BLaER1 treated with 17β-estradiol and CSF1 and Interleukin-3, amounts not matched to agents 10 nM and 100 nM (cell line): ENCODE results near the gene OR1F1.

Source experiments
- H3K27ac ChIP-seq, 11 experiments: shearing (Covaris generic); formaldehyde crosslinking; 2 replicates each; pipeline ENCODE4 v1.8.1; 2022
- H3K27me3 ChIP-seq, 11 experiments: shearing (Covaris generic); formaldehyde crosslinking; 2 replicates each; pipeline ENCODE4 v1.8.1; 2022
- H3K36me3 ChIP-seq, 11 experiments: shearing (Covaris generic); formaldehyde crosslinking; 2 replicates each; pipeline ENCODE4 v1.8.1; 2022
- H3K4me1 ChIP-seq, 10 experiments: shearing (Covaris generic); formaldehyde crosslinking; 2 replicates each; pipeline ENCODE4 v1.8.1; 2022
- H3K4me2 ChIP-seq, 11 experiments: shearing (Covaris generic); formaldehyde crosslinking; 2 replicates each; pipeline ENCODE4 v1.8.1; 2022
- H3K4me3 ChIP-seq, 10 experiments: shearing (Covaris generic); formaldehyde crosslinking; 2 replicates each; pipeline ENCODE4 v1.8.1; 2022
- H3K9ac ChIP-seq, 11 experiments: shearing (Covaris generic); formaldehyde crosslinking; 2 replicates each; pipeline ENCODE4 v1.8.1; 2022
- H3K9me3 ChIP-seq, 11 experiments: shearing (Covaris generic); formaldehyde crosslinking; replicated peaks in 1 of 11; 2 replicates each; pipeline ENCODE4 v1.8.1; 2022
- H4K20me1 ChIP-seq, 11 experiments: shearing (Covaris generic); formaldehyde crosslinking; 2 replicates each; pipeline ENCODE4 v1.8.1; 2022
- Cebpa-rat ChIP-seq, 11 experiments: shearing (Covaris generic); IDR thresholded peaks; 2 replicates each; pipeline ENCODE4 v1.8.1; 2022

The OR1F1 gene

DNA sequence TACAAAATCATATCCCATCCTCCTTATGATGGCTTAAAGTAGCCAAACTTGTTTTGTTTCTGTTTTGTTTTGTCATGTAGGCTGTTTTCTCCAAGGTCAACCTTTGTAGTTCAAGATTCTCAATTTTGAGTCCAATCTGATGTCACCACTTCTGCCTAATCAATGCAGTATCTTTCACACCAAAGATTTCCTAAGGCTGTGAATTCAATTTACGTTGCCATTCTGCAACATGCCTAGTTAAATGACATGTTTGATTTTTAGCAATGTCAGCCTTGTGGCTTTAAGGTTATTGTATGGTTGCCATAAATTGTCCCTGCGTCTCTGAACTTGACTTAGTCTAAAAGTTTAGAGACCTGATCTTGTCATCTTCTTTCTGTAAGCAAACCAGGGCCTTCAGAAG, 32.8 kb upstream of the OR1F1 start:
- peaks cover 11 to 45% (median 37%) of the 10 kb centered on the region in 10 experiments for H3K4me1 ChIP-seq
- H3K4me2 ChIP-seq, result no peak overlapping the region
- H3K9me3 ChIP-seq, result peaks cover 0 to 20% (median 0%) of the 10 kb centered on the region in 11 experiments; a peak in 7 of 22 replicates
- peaks cover 0 to 97% (median 96%) of the 10 kb centered on the region in 11 experiments; a peak in 20 of 22 replicates for H3K27me3 ChIP-seq
- no peak for TF ChIP-seq Cebpa-rat (IDR thresholded peaks at IDR 0.05)
- peaks cover 0 to 22% (median 3%) of the 10 kb centered on the region in 11 experiments; a peak in 6 of 22 replicates for H4K20me1 ChIP-seq
- H3K4me3 ChIP-seq, result no peak overlapping the region
- H3K27ac ChIP-seq, result no peak overlapping the region
- H3K9ac ChIP-seq, result no peak overlapping the region
- no peaks in the 10 kb centered on the region for H3K36me3 ChIP-seq

DNA sequence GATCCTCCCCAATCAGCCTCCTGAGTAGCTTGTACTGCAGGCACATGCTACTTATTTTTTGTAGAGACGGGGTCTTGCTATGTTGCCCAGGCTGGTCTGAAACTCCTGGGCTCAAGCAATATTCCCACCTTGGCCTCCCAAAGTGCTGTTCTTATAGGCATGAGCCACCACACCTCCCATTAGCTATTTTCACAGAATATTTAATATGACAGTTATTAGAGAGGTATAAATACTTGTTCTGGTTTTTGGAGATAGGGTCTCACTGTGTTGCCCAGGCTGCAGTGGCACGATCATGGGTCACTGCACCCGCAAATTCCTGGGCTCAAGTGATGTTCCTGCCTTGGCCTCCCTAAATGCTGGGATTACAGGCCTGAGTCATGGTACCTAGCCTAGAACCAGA, 32.0 kb upstream of the OR1F1 start:
- peaks cover 18 to 48% (median 42%) of the 10 kb centered on the region in 10 experiments for H3K4me1 ChIP-seq
- TF ChIP-seq Cebpa-rat (IDR thresholded peaks at IDR 0.05), result no peak
- peaks cover 0 to 18% (median 3%) of the 10 kb centered on the region in 11 experiments; a peak in 6 of 22 replicates for H4K20me1 ChIP-seq
- H3K4me3 ChIP-seq, result no peak overlapping the region
- peaks cover 0 to 20% (median 0%) of the 10 kb centered on the region in 11 experiments; a peak in 7 of 22 replicates for H3K9me3 ChIP-seq
- no peak overlapping the region for H3K9ac ChIP-seq
- H3K27me3 ChIP-seq, result peaks cover 0 to 97% (median 95%) of the 10 kb centered on the region in 11 experiments; a peak in 20 of 22 replicates
- no peak overlapping the region for H3K27ac ChIP-seq
- no peak overlapping the region for H3K4me2 ChIP-seq
- no peaks in the 10 kb centered on the region for H3K36me3 ChIP-seq

DNA sequence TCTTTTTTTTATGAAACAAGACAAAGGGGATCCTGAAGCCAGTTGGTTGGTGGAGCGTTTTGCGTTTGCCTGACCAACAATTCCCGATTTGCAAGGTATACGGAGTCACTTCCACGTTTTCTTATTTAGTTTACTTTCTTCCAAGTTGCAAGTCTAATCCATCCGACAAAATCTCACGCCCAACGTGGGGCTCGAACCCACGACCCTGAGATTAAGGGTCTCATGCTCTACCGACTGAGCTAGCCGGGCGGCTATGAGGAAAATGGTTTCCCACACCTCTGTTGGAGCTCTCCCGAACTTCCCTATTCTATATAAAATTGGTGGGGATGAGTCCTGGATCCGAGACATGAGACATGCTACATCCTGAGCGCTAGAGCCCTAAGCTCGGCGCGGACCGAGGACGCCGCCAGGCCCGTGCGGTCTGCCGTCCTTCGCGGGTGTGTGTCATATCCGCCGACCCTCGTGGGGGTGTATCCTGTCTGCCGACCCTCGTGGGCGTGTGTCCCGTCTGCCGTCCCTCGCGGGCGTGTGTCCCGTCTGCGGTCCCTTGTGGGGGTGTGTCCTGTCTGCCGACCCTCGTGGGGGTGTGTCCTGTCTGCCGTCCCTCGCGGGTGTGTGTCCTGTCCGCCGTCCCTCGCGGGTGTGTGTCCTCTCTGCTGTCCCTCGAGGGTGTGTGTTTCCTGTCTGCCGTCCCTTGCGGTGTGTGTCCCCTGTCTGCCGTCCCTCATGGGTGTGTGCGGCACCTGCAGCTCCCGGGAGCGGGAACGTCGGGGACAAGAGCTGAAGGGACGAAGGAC, 30.6 kb upstream of the OR1F1 start:
- Histone ChIP-seq H3K4me2 (peak overlapping the region; percentile 83 to 100 (median 98)), H3K36me3 (no peaks in the 10 kb centered on the region), H4K20me1 (peaks cover 0 to 14% (median 3%) of the 10 kb centered on the region in 11 experiments; a peak in 5 of 22 replicates), H3K9ac (peak overlapping the region; percentile 51 to 84 (median 80); a peak in 20 of 22 replicates), H3K27me3 (peaks cover 0 to 89% (median 81%) of the 10 kb centered on the region in 11 experiments; a peak in 21 of 22 replicates), H3K4me3 (peak overlapping the region; percentile 59 to 78 (median 67)), H3K4me1 (peaks cover 19 to 43% (median 36%) of the 10 kb centered on the region in 10 experiments), H3K27ac (peak overlapping the region in 8 of 11 experiments; percentile 40 to 69 (median 58); a peak in 9 of 22 replicates), H3K9me3 (peaks cover 0 to 20% (median 0%) of the 10 kb centered on the region in 11 experiments; a peak in 7 of 22 replicates)
- TF ChIP-seq Cebpa-rat (IDR thresholded peaks at IDR 0.05), result no peak

DNA sequence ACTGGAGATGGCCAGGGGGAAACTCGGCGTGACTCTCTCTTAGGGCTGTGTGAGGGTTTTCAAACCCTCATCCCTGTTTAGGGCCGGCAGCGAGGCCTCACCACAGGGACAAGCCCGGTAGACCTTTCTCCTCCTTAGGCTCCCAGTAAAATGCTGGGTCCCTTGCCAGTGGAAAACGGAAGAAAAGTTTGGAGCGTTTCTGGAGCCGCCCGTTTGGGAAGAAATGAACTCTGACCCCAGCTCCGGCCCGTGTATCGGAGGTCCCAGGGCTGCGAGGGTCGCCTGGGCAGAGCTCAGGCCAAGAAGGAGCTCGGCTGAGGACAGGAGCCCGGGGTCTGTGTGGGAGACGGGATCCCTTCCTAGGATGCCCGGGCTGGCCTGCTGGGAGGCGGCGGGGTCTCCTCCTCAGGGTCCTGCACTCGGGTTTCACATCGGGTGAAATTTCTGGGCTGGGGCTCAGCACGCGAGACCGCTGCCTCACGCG, 29.9 kb upstream of the OR1F1 start:
- no peak for TF ChIP-seq Cebpa-rat (IDR thresholded peaks at IDR 0.05)
- Histone ChIP-seq H3K9ac (peak overlapping the region; percentile 51 to 84 (median 80)), H3K27ac (peak overlapping the region; percentile 26 to 69 (median 55); a peak in 19 of 22 replicates), H4K20me1 (peaks cover 0 to 13% (median 3%) of the 10 kb centered on the region in 11 experiments; a peak in 5 of 22 replicates), H3K4me2 (peak overlapping the region; percentile 83 to 100 (median 98)), H3K27me3 (peaks cover 0 to 83% (median 75%) of the 10 kb centered on the region in 11 experiments; a peak in 21 of 22 replicates), H3K4me3 (peak overlapping the region; percentile 59 to 78 (median 67)), H3K9me3 (peaks cover 0 to 20% (median 0%) of the 10 kb centered on the region in 11 experiments; a peak in 7 of 22 replicates), H3K4me1 (peaks cover 19 to 41% (median 35%) of the 10 kb centered on the region in 10 experiments), H3K36me3 (no peaks in the 10 kb centered on the region)

DNA sequence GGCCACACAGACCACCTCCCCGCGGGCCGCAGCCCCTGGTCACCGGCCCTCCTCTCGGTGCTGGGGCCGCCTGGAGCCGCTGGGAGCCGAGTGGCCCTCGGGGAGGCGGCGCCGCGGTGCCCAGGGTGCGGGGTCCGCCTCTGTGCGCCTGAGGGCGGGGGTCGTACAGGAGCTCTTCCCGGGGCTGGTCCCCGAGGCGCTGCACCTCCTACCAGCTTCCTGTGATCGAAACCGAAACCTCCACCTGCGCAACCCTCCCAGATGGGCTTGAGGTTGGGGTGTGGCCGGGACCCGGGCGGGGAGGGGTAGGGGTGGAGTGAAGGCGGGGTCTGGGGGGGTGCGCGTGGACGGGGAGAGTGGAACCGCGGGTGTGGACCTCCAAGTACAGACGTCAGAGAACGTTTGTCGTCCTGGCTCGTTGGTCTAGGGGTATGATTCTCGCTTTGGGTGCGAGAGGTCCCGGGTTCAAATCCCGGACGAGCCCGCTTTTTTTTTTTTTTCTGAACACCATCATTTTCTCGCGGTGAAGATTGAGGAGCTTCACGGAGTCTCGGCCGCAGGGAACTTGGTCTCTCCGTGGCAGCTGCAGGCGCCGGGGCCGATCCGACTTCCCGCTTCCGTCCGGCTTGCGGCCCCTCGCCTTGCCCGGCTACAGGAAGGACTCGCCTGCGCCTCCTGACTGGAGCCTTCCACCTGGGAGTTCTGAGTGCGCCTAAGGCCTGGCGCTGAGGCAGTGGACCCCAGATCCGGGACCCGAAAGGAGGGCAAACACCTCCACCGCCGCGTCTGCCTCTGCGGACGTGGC, 29.3 kb upstream of the OR1F1 start:
- Histone ChIP-seq H3K9ac (peak overlapping the region; percentile 74 to 90 (median 82)), H3K27me3 (peaks cover 0 to 76% (median 72%) of the 10 kb centered on the region in 11 experiments; a peak in 21 of 22 replicates), H3K4me3 (peak overlapping the region; percentile 59 to 78 (median 67)), H3K27ac (peak overlapping the region; percentile 73 to 85 (median 79)), H3K36me3 (no peaks in the 10 kb centered on the region), H3K4me2 (peak overlapping the region; percentile 90 to 100 (median 99)), H3K9me3 (peaks cover 0 to 20% (median 0%) of the 10 kb centered on the region in 11 experiments; a peak in 7 of 22 replicates), H3K4me1 (peaks cover 19 to 47% (median 40%) of the 10 kb centered on the region in 10 experiments), H4K20me1 (peaks cover 0 to 13% (median 3%) of the 10 kb centered on the region in 11 experiments; a peak in 5 of 22 replicates)
- no peak for TF ChIP-seq Cebpa-rat (IDR thresholded peaks at IDR 0.05)

DNA sequence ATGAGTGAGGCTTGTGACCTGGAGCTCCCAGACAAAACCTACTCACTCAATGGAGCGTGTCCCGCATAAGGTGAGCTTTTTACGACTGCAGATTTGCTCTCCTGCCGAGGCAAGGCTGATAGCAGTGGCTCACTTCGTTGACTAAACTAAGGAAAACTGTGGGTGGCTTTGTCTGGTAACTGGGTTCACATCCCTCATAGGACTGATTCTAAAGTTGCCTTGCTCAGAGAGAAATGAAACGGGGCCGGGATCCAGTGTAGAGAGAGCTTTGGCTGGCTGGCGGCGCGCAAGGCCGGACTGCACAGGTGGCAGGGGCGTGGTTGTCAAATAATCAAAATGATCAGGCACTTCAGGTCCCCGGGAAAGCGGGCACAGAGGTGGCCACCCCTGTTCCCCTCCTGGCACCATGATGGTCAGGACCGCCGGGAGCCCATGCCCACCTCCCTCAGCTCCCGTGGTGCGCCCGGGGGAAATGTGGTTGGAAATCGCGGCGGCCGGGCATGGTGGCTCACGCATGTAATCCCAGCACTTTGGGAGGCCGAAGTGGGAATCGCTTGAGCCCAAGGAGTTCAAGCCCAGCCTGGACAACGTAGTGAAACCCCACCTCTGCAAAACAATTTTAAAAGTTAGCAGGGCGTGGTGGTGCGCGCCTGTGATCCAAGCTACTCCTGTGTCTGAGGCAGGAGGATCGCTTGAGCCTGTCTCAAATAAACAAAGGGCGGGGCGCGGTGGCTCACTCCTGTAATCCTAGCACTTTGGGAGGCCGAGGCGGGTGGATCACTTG, 26.6 kb upstream of the OR1F1 start:
- no peaks in the 10 kb centered on the region for H3K9me3 ChIP-seq
- H3K4me1 ChIP-seq, result peaks cover 25 to 65% (median 54%) of the 10 kb centered on the region in 10 experiments
- H4K20me1 ChIP-seq, result peaks cover 0 to 13% (median 3%) of the 10 kb centered on the region in 11 experiments; a peak in 5 of 22 replicates
- H3K27me3 ChIP-seq, result peaks cover 0 to 52% (median 45%) of the 10 kb centered on the region in 11 experiments; a peak in 21 of 22 replicates
- H3K9ac ChIP-seq, result no peak overlapping the region; a peak in 1 of 22 replicates
- no peak overlapping the region for H3K4me3 ChIP-seq
- no peaks in the 10 kb centered on the region for H3K36me3 ChIP-seq
- H3K4me2 ChIP-seq, result peak overlapping the region; percentile 2 to 91 (median 34); a peak in 18 of 22 replicates
- no peak for TF ChIP-seq Cebpa-rat (IDR thresholded peaks at IDR 0.05)
- no peak overlapping the region for H3K27ac ChIP-seq

DNA sequence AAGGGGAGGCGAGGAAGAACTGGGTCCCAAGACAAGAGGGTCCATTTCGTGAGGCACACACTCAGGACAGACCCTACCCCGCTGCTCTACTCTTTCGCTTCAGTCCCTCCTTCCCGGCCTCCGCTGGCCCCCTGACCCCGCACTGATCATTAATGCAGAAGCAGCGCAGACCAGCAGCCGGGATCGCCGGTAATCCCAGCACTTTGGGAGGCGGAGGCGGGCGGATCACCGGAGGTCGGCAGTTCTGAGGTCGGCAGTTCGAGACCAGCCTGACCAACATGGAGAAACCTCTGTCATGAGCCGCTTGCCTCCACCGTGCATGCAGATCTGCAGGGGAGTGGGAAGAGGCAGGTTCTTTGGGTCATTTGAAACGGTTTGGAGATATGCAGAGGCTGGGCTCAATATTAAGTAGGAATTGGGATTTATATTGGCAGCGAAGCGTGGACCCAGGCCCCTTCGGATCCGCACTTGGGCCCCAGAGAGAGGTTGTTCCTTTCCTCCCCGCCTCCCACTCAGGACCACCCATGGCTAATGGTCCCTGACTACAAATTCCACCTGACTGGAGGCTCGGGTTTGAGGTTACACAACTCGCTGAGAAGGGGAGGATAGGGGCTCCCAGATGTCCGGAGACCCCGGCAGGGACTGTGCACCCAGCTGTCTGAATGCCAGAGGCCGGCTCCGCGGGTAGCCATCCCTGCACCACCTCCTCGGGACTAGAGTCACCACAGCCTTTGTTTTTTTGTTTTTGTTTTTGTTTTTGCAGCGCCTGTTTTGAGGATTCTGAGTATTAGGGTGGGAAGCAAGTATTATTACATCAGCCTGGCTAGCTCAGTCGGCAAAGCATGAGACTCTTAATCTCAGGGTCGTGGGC, 23.6 kb upstream of the OR1F1 start:
- H3K9ac ChIP-seq, result 0 out of 22 replicates have a peak overlapping the region, but pooled peaks of 1 of the 11 experiments have one; percentile 3
- TF ChIP-seq Cebpa-rat (IDR thresholded peaks at IDR 0.05), result no peak
- peaks cover 25 to 47% (median 39%) of the 10 kb centered on the region in 10 experiments for H3K4me1 ChIP-seq
- peaks cover 16 to 52% (median 43%) of the 10 kb centered on the region in 11 experiments for H3K27me3 ChIP-seq
- H3K27ac ChIP-seq, result no peak overlapping the region
- no peaks in the 10 kb centered on the region for H3K9me3 ChIP-seq
- H3K36me3 ChIP-seq, result no peaks in the 10 kb centered on the region
- no peaks in the 10 kb centered on the region for H4K20me1 ChIP-seq
- peak overlapping the region in 10 of 11 experiments; percentile 3 to 86 (median 44); a peak in 13 of 22 replicates for H3K4me2 ChIP-seq
- H3K4me3 ChIP-seq, result no peak overlapping the region
